ENCODE results near the gene GOSR1. TPM values are rescaled to one million over a fixed set of nuclear protein-coding genes. Genes with fewer than 3 reads are reported as not detected.
"Not testable (repeated sequence)": the region's sequence is repeated elsewhere in the genome, so short reads cannot be mapped to it uniquely, and the experiment has no call there.

The GOSR1 gene
- total and polyA plus RNA-seq, 8 donors: 11.7 to 30.1 (median 24.7) TPM

DNA sequence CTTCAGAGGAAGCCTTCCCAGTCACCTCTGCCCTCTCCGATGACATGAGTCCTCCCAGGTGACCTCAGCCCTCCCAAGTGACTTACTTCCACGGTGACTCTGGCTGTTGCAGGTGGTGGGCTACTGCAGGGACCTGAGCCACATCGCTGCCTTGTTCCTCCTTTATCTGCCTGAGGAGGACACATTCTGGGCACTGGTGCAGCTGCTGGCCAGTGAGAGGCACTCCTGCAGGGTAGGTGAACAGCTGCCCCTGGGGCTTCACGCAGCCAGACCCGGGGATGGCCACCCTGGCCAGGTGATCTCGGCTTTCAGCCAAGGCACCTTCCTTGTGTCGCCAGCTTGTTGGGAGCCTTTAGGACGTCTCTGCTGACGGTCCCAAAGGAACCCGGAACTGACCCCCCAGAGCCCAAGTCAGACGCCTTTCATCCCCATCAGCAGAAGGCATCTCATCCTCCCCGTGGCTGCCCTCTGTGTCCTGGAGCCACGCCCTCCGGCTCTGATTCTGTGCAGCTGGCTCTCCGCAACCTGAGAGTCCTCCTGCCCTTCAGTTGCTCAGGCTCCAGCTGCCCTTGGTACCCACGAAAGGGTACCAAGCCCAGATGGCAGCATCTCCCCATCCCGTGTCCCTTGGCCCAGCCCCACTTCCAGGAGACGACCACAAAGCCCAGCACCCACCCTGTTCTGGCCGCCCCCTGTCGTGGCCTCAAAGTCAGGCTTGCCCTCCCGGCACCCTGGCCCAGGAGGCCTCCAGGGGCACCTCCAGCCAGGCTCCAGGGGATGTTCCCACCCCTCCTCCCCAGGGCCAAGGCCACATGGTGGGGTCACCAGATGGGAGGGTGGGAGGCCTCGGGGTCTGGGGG is 81.7 kb downstream of the GOSR1 start:
- FAIRE-seq: no peak
- no peaks in the 10 kb centered on the region for H3K9me3 ChIP-seq
- DNase-seq: no peak
- H3K27ac ChIP-seq: no peak overlapping the region
- H3K27me3 ChIP-seq: no peaks in the 10 kb centered on the region
- WGBS, 2 donors: 65 to 74% methylated on average over 19 to 22 of the region's 22 CpGs
- H3K4me3 ChIP-seq: no peak overlapping the region
- intact Hi-C loops (cut with DNase I): no loop called here
- no peaks in the 10 kb centered on the region for H3K36me3 ChIP-seq
- no peak for ATAC-seq
- TF ChIP-seq, protein P1, sequence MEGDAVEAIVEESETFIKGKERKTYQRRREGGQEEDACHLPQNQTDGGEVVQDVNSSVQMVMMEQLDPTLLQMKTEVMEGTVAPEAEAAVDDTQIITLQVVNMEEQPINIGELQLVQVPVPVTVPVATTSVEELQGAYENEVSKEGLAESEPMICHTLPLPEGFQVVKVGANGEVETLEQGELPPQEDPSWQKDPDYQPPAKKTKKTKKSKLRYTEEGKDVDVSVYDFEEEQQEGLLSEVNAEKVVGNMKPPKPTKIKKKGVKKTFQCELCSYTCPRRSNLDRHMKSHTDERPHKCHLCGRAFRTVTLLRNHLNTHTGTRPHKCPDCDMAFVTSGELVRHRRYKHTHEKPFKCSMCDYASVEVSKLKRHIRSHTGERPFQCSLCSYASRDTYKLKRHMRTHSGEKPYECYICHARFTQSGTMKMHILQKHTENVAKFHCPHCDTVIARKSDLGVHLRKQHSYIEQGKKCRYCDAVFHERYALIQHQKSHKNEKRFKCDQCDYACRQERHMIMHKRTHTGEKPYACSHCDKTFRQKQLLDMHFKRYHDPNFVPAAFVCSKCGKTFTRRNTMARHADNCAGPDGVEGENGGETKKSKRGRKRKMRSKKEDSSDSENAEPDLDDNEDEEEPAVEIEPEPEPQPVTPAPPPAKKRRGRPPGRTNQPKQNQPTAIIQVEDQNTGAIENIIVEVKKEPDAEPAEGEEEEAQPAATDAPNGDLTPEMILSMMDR (IDR thresholded peaks at IDR 0.05): no peak
- no peaks in the 10 kb centered on the region for H3K4me1 ChIP-seq

DNA sequence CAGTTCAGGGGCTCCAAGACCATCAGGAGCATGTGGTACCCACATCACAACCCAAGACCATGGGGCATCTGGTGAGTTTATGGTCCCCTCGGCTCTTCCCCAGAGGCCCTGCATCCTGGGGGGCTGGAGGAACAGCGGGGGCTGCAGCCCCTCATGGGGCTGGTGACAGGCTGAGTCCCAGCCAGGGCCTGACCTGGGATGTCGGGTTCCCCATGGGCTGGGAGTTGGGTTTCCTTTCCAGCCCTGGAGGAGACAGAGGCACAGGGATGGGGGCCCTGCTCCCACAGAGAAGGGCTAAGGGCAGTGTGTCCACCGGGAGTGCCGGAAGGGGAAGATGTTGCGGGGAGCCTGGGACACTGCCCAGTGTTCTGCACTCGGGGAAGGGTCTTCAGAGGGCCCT is 82.4 kb downstream of the GOSR1 start:
- no peak for FAIRE-seq
- intact Hi-C loops (cut with DNase I): no loop called here
- Histone ChIP-seq H3K27ac (no peak overlapping the region), H3K4me3 (no peak overlapping the region), H3K4me1 (no peaks in the 10 kb centered on the region), H3K27me3 (no peaks in the 10 kb centered on the region), H3K9me3 (no peaks in the 10 kb centered on the region), H3K36me3 (no peaks in the 10 kb centered on the region)
- ATAC-seq: no peak
- no peak for DNase-seq
- TF ChIP-seq, protein P1 (IDR thresholded peaks at IDR 0.05): no peak
- 77 to 82% methylated on average over 7 of the region's 7 CpGs for WGBS, 2 donors

DNA sequence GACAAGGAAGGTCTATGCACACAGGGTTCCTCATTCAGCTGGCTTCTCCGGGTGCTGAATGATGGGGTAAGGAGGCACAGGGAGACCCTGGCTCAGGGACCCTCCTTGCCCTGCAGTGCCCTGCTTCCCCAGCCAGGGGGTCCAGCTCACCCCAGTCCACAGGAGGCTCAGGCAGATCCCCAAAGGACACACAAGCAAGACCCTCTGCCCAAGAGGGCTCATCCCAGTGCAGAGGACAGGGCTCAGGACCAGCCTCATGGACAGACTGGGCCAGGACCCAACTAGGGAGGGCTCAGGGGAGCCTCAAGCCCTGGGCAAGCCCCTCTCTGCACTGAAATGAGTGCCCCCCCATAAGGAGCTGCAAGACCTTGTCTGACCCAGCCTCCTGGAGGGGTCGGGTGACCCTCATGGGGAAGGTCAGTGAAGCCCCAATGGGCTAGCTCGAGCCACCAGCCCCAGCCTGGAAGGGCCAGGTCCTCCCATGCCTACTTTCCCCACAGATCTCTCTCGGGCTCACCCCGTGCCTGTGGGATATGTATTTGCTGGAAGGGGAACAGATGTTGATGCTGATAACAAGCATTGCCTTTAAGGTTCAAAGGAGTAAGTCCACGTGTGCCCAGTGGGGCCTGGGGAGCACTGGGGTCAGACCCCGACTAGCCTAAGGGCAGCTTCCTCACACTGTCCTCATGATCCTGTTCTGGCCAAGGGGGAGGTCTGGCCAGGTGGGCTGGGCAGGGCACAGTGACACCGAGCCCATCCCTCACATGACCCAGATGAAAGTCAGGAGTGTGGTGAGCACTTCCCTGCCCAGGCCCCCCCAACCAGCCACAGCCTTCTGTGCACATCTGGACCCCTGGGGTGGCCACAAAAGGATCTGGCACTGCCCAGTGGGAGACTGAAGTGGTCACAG is 83.2 kb downstream of the GOSR1 start:
- H3K27ac ChIP-seq; H3K4me1 ChIP-seq; H3K4me3 ChIP-seq; H3K9me3 ChIP-seq; FAIRE-seq; ATAC-seq; H3K36me3 ChIP-seq; H3K27me3 ChIP-seq; DNase-seq; intact Hi-C loops (cut with DNase I): not testable (repeated sequence)
- 71 to 81% methylated on average over 8 of the region's 8 CpGs for WGBS, 2 donors

DNA sequence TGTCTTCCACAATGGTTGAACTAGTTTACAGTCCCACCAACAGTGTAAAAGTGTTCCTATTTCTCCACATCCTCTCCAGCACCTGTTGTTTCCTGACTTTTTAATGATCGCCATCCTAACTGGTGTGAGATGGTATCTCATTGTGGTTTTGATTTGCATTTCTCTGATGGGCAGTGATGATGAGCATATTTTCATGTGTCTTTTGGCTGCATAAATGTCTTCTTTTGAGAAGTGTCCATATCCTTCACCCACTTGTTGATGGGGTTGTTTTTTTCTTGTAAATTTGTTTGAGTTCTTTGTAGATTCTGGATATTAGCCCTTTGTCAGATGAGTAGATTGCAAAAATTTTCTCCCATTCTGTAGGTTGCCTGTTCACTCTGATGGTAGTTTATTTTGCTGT is 84.6 kb downstream of the GOSR1 start:
- DNase-seq: not testable (repeated sequence)

DNA sequence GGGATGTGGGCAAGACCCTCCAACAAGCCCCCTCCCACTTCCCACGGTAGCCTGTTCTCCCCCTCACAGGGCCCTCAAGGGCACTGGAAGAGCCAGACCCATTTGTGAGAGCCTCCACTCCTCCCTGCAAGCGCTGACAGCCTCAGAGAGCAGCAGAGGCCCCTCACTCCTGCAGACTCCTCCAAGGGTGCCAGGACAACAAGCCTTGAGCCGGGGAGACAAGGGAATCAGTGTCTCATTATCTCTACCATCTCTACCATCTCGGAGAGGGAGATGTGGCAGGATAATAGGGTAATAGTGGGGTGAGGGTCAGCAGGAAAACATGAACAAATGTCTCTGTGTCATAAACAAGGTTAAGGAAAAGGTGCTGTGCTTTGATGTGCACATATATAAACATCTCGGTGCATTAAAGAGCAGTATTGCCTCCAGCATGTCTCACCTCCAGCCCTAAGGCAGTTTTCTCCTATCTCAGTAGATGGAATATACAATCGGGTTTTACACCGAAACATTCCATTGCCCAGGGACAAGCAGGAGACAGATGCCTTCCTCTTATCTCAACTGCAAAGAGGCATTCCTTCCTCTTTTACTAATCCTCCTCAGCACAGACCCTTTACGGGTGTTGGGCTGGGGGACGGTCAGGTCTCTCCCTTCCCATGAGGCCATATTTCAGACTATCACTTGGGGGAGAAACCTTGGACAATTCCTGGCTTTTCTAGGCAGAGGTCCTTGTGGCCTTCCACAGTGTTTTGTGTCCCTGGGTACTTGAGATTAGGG is 86.1 kb downstream of the GOSR1 start:
- DNase-seq; H3K36me3 ChIP-seq; H3K27me3 ChIP-seq; H3K4me1 ChIP-seq; intact Hi-C loops (cut with DNase I); H3K9me3 ChIP-seq; ATAC-seq; H3K27ac ChIP-seq; H3K4me3 ChIP-seq; FAIRE-seq: not testable (repeated sequence)
- 60 to 65% methylated on average over 9 of the region's 9 CpGs for WGBS, 2 donors

More for the DNA sequence above, 84.6 kb downstream of the GOSR1 start:
- intact Hi-C loops (cut with DNase I); H3K27me3 ChIP-seq; H3K4me3 ChIP-seq; FAIRE-seq; H3K36me3 ChIP-seq; H3K27ac ChIP-seq; H3K4me1 ChIP-seq; ATAC-seq; H3K9me3 ChIP-seq: not testable (repeated sequence)
- 90 to 100% methylated on average over 1 of the region's 1 CpG for WGBS, 2 donors

DNA sequence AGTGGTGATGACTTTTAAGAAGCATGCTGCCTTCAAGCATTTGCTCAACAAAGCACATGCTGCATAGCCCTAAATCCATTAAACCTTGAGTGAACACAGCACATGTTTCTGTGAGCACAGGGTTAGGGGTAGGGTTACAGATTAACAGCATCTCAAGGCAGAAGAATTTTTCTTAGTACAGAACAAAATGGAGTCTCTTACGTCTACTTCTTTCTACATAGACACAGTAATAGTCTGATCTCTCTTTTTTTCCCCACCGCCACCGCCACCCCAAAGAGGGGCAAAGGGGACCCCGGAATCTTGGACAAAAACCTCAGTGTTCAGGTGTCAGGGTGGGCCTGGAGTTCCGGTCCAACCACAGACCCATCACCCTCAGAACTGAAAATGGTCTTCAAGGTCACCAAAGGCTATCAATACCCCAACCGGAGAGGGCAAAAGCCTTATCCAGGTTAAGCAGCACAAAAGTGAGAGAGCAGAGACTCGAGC is 86.7 kb downstream of the GOSR1 start:
- H3K27ac ChIP-seq; H3K4me3 ChIP-seq; intact Hi-C loops (cut with DNase I); H3K36me3 ChIP-seq; H3K27me3 ChIP-seq; DNase-seq; ATAC-seq; FAIRE-seq; H3K4me1 ChIP-seq; H3K9me3 ChIP-seq: not testable (repeated sequence)
- WGBS, 2 donors: 58 to 60% methylated on average over 7 of the region's 7 CpGs

DNA sequence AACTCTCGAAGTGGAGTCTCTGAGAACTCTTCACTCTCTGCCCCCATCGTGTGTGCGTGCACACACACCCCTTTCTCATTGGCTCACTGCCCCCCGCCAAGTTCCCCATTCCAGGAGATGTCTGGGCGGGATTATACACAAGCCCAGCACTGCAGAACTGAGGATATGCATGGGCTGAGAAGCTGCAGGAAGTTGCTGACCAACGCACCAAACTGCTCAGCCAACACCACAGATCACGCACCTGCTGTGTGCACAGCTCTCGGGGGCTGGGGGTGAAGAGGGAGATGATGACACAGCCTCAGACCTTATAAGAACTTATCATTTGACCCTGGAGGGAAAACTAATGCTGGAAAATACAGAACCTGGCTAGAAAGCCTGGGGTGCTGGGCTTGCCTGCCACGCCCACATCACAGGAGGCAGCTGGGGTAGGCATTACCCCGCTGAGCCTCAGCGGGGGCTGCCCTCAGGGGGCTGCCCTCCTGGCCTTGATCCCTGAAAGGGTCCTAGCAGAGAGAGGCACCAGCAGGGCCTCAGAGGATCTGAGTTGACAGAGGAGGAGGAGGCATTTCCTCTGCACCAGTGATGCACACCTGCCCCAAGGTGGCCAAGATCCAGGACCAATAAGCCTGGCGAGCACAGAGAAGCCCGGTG is 87.3 kb downstream of the GOSR1 start:
- WGBS, 2 donors: 41 to 48% methylated on average over 13 of the region's 13 CpGs
- H3K9me3 ChIP-seq; H3K36me3 ChIP-seq; H3K27me3 ChIP-seq; H3K4me1 ChIP-seq; H3K27ac ChIP-seq; DNase-seq; intact Hi-C loops (cut with DNase I); H3K4me3 ChIP-seq; FAIRE-seq; ATAC-seq: not testable (repeated sequence)

Measured in pancreas (tissue), 10 donors.